HG02884 (cell line): Measurements from ENCODE around the gene FLNA.

Experiments used
- ATAC-seq: cut with Tn5 transposase; IDR thresholded peaks from one replicate; pipeline ENCODE4 v1.9.1; 2021; ENCODE audit warnings: mild to moderate bottlenecking, moderate library complexity; ENCODE audit not compliant: unreplicated experiment

Gene FLNA

DNA sequence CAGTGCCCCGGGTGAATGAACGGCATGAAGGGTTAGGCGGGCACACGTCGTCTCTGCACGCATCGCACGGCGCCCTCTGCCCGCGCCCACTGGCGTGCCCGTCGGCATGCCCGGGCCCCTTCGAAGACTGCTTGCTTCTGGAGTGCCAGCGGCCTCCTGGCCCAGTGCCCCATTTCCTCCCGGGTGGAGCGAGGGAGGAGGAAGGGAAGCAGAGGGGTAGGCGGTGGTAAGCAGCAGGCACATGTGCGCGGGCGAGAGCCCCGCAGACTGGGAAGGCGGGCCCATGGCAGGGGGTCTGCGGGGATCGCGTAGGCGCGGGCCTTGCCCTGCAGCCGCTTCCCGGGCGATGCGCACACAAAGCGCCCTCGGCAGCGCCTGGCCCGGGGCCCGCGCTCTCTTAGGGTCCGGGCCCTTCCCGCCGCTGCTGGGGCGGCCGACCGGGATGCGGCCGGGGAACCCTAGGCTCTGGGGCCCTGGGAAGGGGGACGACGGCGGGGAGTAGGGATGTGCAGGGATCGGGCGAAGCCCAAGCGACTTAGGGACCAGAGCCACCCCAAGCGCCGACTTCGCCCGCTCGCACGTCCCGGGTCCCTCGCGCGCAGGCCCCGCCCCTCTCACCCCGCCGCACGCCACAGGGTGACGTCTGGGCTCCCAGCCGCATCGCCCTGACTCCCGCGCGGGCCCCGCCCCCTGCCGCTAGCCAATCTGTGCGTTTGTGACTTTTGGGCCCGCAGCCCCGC, 3.8 kb upstream of the FLNA start:
- peak; percentile 3 for ATAC-seq

DNA sequence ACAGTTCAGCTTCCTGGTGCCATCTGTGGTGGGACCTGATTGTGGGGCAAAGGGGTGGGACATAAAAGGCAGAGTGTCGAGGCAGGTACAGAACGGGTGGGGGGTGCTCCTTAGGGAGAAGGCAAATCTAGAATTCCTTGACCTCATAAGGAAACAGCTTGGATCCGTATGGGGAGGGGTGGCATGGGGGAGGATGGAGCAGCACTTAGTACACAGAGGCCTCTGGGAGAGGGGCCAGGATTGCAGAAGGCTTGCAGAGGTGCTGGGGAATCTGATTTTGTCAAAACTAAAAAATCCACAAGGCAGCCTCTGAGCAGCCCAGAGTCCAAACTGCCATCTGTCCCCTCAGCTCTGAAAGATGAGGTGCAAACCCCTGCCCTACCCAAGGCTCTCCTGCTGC, 2.3 kb upstream of the FLNA start:
- ATAC-seq = no peak

DNA sequence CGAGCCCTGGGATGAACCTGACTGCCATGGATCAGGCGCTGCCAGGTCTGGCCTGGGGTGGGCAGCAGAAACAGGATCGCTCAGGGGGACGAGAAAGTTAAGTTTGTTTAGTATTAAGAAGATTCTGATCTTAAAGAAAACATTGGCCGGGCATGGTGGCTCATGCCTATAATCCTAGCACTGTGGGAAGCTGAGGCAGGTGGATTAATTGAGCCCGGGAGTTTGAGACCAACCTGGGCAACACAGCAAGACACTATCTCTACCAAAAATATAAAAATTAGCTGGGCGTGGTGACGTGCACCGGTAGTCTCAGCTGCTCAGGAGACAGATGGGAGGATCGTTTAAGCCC, 696 bp upstream of the FLNA start:
- no peak for ATAC-seq

DNA sequence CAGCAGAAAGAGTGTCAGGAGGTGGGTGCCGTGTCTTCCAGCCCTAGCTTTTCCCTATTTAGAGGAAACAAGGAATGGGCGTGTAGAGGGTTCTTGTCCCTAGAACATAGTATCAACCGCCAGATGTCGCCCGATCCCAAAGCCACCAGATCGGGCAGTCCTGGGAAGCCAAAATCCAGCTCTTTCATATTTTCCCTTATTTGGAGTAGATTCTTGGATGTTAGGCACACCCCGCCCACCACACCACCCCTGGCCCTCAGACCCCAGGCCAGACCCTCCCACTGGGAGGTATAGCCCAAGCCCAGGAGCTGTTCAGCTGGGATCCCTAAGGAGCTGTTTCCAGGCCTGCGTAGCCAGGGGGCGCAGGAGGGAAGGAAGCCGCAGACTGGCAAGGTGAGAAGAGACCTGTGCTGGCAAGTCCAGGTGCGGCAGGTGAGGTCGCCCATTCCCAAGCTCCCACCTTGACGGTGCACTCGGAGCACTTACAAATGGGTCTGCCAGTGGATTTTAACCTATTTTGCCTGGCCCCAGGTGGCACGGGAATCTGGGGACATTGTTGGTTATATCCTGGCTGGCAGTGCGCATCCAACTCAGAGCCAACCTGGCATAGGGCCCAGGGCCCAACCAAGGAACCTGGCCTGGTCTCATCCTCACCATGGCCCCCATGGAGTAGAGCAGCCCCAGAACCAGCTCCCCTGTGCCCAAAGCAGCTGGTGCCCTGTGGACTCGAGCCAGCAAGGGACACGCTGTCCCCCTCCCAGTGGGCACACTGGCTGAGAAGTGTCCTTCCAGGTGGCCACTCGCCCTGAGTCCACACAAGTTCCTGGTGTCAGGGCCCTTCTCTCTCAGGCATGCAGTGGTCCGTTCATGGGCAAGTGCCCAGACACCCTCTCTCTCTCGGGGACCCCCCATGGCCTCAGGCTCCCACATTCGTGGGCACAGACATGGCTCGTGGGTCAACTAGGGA, 811 bp downstream of the FLNA start:
- ATAC-seq = no peak

DNA sequence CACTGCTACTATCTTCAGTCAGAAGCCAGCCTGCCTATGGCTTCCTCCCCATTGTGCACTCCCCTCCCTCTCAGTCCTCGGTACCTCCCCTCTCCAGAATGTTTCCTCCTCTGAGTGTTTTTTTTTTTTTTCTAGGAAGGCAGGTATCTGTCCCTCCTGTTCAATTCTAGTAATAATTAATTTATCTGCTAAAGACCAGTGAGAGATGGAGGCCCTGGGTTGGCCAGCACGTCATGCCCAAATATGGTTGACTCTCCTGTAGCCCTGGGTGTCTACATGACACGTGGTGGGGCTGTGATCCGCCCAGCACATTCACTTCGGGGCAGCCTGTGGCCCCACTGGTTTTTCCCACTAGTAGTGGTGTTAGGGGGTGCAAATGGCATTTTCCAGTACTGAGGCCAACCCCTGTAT, 1.8 kb downstream of the FLNA start:
- ATAC-seq = no peak

DNA sequence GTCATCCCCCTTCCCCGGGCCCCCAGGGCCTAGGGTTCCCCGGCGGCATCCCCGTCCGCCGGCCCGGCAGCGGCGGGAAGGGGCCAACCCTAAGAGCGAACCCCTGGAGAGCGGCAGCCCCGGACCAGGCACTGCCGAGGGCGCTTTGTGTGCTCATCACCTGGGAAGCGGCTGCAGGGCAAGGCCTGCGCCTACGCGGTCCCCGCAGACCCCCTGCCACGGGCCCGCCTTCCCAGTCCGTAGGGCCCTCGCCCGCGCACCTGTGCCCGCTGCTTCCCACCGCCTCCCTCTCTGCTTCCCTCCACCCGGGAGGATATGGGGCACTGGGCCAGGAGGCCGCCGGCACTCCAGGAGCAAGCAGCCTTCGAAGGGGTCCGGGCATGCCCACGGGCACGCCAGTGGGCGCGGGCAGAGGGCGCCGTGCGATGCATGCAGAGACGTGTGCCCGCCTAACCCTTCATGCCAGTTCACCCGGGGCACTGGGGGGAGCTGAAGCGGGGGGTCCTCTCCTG, 2.6 kb downstream of the FLNA start:
- no peak for ATAC-seq

DNA sequence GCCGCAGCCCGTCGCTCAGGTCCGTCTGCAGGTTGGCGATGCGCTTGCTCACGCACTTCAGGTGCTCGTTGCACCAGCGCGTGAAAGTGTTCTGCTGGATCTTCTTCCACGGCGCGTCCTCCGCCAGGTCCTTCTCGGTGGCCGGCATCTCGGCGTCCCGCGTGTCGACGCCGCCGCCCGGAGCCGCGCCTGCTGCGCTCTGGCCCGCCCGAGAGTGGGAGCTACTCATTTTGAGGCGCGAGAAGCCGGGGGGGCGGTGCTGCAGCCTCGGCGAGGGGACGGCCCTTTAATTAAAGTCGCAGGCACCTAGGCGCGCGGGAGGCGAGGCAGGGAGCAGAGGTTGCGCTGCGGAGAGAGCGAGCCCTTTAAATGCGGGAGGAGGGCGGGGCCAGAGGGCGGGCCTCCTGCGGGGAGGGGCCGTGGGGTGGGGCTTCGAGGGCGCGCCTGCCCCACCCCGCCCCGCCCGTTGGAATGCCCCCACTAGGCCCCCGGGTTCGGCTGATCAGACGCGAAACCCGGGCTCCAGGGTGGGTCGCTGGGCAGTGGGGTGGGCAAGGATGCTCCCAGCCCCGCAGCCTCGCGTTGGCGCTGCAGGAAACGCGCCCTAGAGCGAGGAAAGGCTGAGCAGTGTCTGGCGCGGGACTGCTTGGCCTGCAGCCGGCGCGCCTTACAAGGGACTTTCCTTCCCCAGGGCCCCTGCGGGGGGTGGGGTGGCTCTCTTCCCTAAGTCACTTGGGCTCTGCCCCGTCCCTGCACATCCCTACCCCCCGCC, 3.2 kb downstream of the FLNA start:
- ATAC-seq = peak; percentile 54

DNA sequence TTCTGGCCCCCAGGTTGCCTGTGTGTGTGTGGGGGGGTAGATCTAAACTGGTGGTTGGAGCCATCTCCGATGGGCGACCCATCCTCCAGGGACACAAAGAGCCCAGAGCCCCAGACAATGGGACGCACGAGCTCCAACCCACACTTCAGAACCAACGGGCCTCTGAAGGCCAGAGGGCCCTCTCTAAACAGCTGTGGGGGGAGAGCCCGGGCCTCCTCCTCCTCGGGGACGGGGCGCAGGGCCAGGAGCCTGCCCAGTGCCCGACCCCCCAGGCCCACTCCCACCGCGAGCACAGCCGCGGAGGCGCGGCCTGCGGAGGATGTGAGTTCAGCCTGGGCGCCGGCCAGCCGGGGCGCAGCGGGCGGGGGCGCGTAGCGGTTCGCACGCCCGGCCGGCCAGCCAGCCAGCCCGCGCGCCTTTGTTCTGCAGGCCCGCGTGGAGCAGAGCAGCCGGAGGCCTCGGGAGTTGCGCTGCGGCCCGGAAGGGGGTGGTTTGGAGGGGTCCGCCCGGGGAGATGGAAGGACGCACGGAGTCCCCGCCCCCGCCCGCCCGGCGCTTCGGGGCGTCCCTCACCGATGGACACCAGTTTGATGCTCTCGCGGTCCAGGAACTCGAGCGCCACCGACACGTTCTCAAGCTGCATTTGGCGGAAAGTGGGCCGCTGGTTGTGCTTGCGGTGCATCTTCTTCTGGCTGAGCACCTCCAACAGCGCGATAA, 4.0 kb downstream of the FLNA start:
- no peak for ATAC-seq

DNA sequence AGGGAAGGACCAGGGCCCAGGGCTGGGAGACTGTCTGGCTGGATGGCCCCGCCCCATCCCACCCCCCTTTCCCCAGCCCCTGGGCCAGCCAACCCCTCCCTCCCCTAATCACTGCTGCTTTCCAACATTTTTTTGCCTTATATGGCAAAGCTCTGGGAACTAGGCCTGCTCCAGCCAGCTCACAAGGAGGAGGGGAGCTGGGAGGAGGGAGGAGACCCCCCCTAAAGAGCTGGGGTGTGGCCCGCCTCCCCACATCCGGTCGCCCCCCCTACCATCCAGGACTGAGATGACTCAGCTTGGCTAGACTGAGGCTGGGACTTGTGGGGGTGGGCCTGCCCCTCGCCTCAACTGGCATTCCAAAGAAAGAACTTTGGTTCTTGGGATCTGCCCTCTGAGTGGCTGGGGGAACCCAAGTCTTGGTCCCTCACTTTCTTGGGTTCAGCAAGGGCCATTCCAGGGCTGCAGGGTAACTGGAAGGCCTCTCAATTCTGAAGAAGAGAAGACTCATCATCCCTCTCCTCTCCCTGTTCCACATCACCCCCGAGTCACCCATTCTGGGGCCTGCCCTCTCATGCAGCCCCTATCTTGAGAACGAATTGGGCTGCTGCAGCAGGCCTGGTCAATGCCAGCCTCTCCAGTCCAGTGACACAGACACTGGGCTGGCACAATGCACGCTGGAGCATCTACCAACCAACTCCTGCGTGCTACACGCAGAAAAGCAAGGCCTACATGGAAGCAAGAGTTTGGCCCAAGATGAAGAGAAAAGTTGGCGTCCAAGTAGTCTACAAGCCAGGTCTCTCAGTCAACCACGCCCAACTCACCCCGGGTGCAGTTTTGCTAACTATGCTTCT, 4.8 kb downstream of the FLNA start:
- no peak for ATAC-seq

DNA sequence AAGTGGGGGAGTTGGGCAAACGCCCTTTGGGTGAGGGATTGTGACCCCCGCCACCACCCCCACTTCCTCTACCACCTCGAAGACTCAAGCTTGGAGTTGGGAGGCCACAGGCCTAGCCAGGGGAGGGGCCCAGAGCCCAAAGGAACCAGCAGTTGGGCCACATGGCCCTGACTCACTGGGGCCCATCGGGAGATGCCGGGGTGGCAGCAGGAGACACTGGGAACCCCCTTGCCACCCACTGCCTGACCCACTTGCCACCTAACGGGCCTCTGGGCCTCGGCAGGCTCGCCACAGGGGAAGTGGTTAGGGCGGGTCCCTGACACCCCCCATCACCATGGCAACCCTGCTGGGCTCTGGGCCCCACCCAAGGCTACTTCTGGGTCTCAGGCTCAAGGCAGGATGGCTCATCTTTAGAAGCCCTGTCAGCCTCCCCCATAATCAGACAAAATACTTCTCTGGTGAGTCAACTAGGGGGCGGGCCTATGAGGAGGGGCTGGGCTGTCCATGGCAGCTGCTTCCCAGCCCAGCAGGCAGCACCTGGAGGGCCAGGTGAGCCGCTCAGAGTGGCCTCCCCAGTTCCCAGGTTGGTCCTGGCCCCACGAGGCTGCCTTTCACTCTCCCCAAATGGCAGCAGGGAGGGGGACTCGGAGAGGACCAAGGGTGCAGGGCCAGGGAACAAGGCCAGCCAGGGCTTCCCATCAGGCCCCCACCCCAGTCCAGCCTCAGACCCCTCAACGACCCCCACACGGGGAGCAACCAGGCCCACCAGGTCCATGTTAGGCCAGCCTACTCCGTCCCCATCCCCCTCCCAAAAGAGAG, 5.6 kb downstream of the FLNA start:
- ATAC-seq = no peak

DNA sequence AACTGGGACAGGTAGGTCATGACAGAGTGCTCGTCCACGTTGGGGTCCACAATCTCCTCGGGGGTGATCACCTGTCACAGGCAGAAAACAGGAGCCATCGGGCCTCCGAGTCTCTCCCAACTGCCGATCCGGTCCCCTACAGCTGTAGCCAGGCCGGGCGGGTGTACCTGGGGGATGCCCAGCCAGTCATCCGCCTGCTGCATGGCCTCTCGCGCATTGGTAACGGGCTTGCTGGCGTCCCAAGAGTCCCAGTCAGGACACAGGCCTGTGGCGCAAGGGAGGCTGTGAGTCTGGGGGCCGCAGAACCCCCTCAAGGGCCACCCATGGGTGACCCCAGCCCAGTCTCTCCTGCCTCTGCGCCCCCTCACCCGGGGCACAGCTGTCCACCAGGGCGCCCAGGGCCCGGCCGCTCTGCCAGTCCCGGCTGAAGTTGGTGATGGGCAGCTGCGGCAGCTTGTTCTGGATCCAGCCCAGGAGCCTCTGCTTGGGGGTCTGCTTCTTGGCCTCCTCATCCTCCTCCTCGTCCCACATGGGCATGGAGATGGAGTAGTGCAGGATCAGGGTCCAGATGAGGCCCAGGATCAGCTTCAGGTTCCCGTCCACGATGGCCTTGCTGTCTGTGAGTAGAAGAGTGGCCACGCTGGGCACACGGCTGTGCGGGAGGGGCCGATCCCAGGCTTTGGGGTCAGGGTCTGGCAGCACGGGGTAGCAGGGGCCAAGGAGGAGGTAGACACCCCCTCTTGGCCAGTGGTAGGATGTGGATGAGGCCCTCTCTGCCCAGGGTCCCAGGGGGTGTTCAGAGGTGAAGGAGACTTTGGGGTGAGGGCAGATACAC, 6.7 kb downstream of the FLNA start:
- ATAC-seq = no peak

DNA sequence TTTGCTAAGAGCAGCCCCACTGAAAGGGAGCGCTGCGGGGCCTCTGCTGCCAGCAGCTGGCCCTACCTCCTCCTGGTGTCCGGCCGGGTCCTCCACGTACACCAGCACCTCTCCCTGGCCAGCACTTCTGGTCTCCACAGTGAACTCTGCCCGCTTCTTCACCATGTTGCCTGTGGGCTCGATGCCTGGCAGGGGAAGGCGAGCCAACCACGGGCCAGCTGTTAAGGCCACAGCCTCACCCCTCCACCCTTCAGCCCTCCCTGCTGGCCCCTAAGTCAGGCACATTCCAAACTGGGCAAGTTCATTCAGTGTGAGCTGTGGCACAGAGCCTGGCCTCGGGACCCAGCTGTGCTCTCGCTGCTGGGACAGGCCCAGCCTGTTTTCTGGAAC, 7.8 kb downstream of the FLNA start:
- ATAC-seq = no peak

DNA sequence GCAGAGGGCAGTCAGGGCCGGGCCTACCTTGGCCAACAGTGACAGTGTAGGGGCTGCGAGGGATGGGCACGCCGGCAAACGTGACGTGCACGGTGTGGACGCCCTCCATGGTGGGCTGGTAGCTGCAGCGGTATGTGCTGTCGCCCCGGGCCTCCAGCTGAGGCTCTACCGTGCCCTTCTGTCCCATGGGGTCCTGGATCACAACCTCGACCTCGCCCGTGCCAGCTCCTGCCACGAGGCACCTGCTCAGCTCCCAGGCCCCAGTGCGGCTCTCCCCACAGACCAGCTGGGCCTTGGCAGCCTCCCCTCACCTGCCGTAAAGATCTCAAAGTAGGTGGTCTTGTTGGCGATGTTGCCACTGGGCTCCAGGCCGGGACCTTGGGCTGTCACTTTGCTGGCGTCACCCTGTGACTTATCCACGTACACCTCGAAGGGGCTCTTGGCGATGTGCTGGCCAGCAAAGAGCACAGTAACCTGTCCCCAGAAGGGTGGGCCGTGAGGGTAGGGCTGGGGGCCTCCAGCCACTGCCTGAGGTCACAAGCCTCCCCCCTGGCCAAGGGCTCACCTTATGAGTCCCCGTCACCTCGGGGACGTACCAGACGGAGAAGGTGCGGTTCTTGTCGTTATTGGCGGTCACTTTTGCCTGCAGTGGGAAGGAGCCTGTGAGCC, 8.3 kb downstream of the FLNA start:
- ATAC-seq = no peak

DNA sequence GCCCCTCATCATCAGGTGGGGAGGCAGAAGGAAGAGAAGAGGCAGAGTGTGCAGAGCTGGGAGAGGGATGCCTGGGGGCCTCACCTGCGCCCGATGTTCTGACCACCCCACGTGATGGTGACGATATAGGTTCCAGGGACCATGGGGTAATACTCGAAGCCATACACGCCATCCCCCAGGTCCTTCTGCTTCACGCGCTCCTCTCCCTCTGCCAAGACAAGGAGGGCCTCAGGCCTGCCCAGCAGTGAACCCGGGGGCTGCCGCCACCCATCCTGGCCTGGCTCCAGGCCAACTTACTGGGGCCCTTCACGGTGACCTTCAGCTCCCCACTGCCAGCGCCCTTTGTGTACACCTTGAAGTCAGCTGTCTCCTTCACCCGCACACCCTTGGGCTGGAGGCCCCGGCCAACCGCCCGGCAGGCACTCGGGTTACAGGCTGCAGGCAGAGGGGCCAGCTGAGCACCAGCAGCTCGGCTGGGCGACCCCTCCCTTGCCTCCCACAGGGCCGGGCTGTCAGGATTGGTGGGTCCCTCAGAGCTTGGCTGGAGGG, 9.3 kb downstream of the FLNA start:
- no peak for ATAC-seq

DNA sequence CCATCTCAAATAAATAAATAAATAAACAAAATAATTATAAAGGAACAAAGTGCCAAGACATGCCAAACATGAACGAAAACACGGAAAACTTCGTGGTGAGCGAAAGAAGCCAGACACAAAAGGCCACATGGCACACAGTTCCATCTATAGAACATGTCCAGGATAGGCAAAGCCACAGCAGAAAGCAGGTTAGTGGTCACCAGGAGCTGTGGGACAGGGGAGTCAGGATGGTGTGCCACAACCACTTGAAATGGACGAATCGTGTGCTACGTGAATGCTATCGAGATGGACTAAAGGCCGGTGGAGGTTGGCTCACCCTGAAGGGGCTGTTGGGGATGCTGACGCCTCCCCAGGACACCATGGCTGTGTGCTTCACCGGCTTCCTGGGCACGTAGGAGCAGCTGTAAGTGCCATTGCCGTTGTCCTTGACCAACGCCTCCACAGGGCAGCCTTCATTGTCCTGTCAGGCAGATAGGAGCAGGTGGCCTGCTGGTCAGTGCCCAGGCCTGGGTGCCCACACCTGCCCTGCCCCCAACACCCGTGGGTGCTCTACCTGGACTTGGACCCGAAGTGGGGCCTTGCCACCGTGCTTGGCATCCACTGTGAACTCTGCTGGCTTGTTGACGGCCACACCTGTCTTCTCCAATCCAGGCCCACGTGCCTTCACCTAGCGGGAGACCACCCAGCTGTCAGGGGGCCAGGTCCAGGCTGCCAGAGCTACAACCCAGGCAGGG, 10.6 kb downstream of the FLNA start:
- ATAC-seq = no peak

DNA sequence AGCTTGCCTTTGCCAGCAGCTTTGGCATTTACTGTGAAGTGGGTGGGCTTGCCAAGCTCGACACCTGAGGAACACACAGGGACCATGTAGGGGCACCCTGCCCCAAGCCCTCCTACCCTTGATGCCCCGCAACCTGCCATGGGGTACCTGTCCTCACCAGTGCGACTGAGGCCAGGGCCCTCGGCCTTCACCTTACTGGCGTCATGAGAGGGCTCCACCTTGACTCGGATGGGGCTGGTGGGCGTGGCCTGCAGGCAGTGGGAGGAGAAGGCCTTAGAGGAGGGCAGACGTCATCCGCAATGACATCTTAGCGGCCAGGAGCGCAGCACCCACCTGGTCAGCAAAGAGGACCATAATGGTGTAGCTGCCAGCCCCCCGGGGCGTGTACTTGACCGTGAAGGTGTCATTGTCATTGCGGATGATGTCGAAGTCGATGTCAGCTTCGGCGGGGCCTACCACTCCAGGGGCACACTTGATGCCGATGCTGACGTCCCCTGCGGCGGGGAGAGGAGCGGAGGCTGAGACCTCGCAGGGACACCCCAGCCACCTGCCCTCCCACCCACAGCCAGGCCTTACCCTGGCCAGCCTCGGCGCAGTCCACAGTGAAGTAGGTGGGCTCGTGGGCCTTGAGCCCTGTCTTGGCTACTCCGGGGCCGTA, 12.2 kb downstream of the FLNA start:
- no peak for ATAC-seq
